ACHN (cell line): ENCODE data around the gene EXOC5.

Source experiments
- DNase-seq: peaks from one replicate; pipeline ENCODE4 v3.0.0-alpha.2; 2015
- in situ Hi-C: cut with HindIII; loops from 2 replicates; pipeline ENCODE4 v1.10.0; 2017; ENCODE audit warnings: low sequenced_read_pairs, low pct_ligation_motif_present, low pct_unique_long_range_greater_than_20kb

Gene EXOC5

DNA sequence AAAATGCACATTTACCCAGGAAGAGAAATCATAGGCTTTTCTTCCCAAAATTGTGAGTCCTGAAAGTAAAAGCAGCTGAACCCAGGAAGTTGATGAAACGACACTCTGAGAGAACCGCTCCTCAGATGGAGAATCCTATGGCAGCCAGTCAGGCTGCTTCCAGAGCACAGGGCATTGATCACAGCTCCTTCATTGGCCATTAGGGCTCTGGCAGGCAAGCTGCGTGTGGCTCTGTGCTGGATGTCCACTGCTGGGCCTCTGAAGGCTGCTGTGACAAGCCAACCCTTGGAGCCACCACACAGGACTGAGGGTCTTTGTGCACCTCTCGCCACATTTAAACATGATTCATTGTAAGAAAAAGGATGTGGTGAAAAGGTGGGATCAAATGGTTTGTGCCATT, 89.4 kb downstream of the EXOC5 start:
- in situ Hi-C loops = no loop called here

DNA sequence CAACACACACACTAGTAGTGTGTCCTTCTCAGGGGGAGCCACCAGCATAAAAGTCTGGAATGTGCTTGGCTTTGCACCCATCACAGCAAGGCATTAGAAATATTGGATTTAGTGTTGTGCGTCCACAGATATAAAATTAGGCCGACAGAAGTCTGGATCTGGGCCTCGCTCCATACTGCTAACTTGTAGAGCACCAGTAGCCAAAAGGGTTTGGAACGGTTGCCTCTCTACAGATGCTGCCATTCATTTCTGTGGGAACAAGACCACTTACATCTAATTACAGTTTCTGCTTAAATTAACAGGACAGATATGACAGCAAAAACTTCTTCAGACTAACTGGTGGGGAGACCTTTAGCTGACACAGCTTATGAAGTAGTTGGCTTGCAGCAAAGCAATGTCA, 94.2 kb downstream of the EXOC5 start:
- no peak for DNase-seq
- in situ Hi-C loops = no loop called here

More for the DNA sequence above, 89.4 kb downstream of the EXOC5 start:
- DNase-seq = no peak

DNA sequence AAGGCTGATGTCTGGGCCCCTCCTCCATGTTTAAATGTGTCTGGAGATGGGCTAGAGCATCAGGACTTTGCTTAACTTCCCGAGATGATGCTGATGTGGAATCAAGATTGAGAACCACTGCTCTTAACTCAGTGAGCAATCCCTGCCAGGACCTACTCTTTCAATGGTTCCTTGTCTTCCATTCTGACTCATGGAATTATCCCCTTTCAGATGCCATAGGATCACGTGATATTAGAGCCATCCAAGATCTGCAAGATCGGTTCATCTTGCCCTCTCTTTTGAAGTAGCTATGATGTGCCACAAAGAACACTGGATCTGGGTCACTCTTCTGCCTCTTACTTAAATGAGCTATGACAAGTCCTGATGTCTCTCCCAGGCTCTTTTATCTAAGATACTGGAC, 96.8 kb downstream of the EXOC5 start:
- in situ Hi-C loops = no loop called here
- DNase-seq = no peak

DNA sequence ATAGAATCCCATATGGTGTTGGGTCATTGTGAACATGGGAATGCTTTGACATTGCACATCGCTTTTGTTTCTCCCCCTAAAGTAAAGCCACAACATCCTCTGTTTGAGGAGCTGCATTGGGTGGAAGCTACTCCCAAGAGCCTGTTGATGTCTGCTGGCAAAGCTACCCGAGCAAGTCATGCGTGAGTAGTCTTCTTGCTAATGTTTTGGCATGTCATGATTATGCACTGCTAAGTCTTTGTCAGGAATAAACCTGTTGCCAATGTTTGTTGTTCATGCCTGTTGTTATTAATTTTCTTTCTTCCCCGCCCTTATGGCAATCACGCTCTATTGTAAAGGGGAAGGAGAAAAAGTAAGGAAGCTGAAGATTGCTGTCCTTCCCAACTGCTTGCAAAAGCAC, 97.3 kb downstream of the EXOC5 start:
- DNase-seq = no peak
- in situ Hi-C loops = no loop called here

DNA sequence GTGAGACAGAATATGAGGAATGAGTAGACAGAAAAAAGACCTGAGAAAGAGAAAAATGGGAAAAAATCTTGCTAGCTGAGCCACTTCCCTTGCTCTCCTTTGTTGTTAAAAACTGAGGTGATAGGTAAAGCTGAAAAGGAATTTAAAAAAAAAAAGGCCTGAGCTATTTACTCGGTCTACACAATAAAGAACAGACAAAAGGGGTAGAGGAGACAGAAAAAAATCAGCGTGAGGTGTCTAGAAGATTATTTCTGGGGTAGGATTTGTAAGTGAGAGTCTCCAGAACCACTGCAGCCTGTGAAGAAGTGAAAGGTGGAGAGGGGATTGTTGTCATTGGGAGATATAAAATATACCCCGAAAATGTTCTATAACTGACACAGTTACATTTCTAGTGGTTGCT, 98.8 kb downstream of the EXOC5 start:
- DNase-seq = no peak
- in situ Hi-C loops = no loop called here

DNA sequence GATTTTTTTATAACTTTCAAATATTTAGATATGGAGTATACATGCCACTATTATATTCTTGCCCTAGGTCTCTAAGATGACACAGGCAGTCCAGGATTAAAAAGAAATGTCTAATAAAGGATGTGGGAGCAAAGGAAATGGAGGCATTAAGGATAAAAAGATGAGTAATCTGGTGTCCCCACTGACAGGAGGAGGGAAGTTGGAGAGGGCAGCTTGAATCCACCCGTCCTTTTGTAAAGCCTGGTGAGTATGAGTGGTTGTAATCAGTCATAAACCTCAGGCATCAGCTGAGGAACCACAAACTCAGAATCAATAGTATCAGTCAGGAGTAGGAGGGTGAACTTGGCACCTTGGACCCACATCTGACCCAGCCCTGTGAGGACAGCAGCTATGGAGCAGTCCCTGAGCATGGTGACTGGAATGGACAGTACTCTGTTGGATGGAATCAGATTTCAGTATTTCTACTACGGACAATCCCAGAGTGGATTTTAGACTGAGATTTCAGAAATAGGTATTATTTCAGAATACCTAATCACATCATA, 100.5 kb downstream of the EXOC5 start:
- DNase-seq = no peak
- in situ Hi-C loops = no loop called here

DNA sequence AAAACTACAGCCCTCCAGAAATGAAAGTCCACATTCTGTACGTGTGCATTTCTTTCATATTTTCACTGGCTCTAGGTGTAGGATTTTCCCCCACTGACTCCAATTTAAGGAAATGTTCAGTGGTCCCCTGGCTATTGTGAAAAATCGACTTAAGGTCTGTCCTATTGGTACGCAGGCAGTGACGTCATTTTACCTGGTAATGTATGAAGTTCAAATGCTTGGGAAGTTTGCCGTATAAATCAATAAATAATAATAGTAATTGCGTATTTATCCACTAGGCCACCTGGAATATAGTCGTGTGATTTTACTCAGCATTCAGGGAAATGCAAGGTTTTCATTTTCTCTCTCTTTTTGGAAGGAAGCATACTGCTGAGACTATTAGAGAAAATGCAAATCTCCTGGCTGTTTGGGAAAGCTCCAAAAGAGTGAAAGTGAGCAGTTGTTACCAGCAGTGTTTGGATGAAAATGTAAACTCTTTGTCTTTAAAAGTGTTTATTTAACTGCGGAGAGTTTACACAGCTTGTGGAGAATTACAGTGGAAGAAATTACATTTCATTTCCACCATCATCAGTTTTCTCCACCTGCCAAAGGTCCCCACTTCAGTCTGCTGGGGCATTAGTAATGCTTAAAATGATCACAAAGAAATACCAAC, 107.0 kb downstream of the EXOC5 start:
- in situ Hi-C loops = no loop called here
- DNase-seq = no peak

DNA sequence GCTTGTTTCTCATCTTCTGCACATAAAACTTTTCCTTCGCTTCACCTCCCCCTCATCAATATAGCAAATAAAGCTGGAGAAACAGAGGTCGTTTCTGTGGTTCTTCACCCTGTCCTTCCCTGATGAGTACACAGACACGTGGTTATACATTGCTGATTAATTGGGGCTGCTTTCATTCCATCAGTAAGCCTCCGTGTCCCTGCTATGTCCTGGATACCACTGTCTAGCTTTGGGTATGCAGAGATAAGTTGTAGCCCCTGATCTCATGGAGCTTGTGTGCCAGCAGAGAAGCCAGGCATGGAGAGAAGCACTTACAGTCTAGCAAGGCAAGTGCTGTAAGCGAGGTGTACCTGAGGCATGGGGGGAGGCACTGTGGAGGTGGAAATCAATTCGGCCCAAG, 108.4 kb downstream of the EXOC5 start:
- in situ Hi-C loops = no loop called here
- DNase-seq = no peak

DNA sequence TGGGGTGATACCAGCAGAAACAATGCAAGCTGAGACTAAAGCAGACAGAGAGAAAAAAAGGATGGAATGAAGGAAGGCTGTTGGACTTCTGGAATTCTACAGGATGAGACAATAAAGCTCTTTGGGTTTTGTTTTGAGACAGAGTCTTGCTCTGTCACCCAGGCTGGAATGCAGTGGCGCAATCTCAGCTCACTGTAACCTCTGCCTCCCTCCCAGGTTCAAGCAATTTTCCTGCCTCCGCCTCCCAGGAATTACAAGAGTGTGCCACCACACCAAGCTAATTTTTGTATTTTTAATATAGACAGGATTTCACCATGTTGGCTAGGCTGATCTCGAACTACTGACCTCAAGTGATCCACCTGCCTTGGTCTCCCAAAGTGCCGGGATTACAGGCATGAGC, 115.4 kb downstream of the EXOC5 start:
- in situ Hi-C loops = no loop called here
- DNase-seq = no peak
